ENCODE measurements around the gene SMCO4. TPM values are rescaled to one million over a fixed set of nuclear protein-coding genes. Genes with fewer than 3 reads are reported as not detected.

SMCO4 gene
- total RNA-seq, 4 donors from 2014 or later: 7.1 to 28.2 (median 13.0) TPM

- peaks cover 0 to 8% (median 0%) of the 10 kb centered on the region in 3 donors for H3K4me1 ChIP-seq
- 59 to 71% methylated on average over 5 of the region's 5 CpGs for WGBS, 2 donors
These were observed 27.7 kb downstream of the SMCO4 start for GRCh38 chr11:93515441-93516025.

GRCh38 chr11:93514712-93515111, 28.5 kb downstream of the SMCO4 start:
- DNase-seq: no peak
- intact Hi-C loops (cut with DNase I): no loop called here
- WGBS, 2 donors: 72 to 74% methylated on average over 4 of the region's 4 CpGs
- Histone ChIP-seq H3K27ac (no peak overlapping the region), H3K4me1 (peaks cover 0 to 8% (median 0%) of the 10 kb centered on the region in 3 donors), H3K36me3 (no peaks in the 10 kb centered on the region), H3K9me3 (no peaks in the 10 kb centered on the region), H3K27me3 (no peaks in the 10 kb centered on the region), H3K4me3 (no peak overlapping the region)
- TF ChIP-seq CTCF (IDR thresholded peaks at IDR 0.05): no peak
- TF ChIP-seq POLR2A (IDR thresholded peaks at IDR 0.05): no peak

More at GRCh38 chr11:93515441-93516025, 27.7 kb downstream of the SMCO4 start:
- intact Hi-C loops (cut with DNase I): no loop called here
- H3K4me3 ChIP-seq: no peak overlapping the region
- DNase-seq: no peak
- no peaks in the 10 kb centered on the region for H3K27me3 ChIP-seq
- no peaks in the 10 kb centered on the region for H3K36me3 ChIP-seq
- TF ChIP-seq POLR2A (IDR thresholded peaks at IDR 0.05): no peak
- no peak for TF ChIP-seq CTCF (IDR thresholded peaks at IDR 0.05)
- no peak overlapping the region for H3K27ac ChIP-seq
- H3K9me3 ChIP-seq: no peaks in the 10 kb centered on the region

GRCh38 chr11:93513772-93514171, 29.4 kb downstream of the SMCO4 start:
- Histone ChIP-seq H3K9me3 (no peaks in the 10 kb centered on the region), H3K4me1 (peaks cover 0 to under 1% (median 0%) of the 10 kb centered on the region in 3 donors), H3K27me3 (no peaks in the 10 kb centered on the region), H3K4me3 (no peak overlapping the region), H3K27ac (no peak overlapping the region), H3K36me3 (no peaks in the 10 kb centered on the region)
- DNase-seq: no peak
- intact Hi-C loops (cut with DNase I): no loop called here
- no peak for TF ChIP-seq CTCF (IDR thresholded peaks at IDR 0.05)
- no peak for TF ChIP-seq POLR2A (IDR thresholded peaks at IDR 0.05)
- 90% methylated on average over 4 of the region's 4 CpGs for WGBS, 2 donors

GRCh38 chr11:93512949-93513667, 30.1 kb downstream of the SMCO4 start:
- intact Hi-C loops (cut with DNase I): no loop called here
- Histone ChIP-seq H3K27ac (no peak overlapping the region), H3K36me3 (no peaks in the 10 kb centered on the region), H3K27me3 (no peaks in the 10 kb centered on the region), H3K9me3 (no peaks in the 10 kb centered on the region), H3K4me3 (no peak overlapping the region), H3K4me1 (no peaks in the 10 kb centered on the region)
- TF ChIP-seq CTCF (IDR thresholded peaks at IDR 0.05) (no peak), POLR2A (IDR thresholded peaks at IDR 0.05) (no peak)
- 87 to 95% methylated on average over 3 of the region's 3 CpGs for WGBS, 2 donors
- DNase-seq: no peak

- Histone ChIP-seq H3K27me3 (no peaks in the 10 kb centered on the region), H3K36me3 (no peaks in the 10 kb centered on the region), H3K4me1 (no peaks in the 10 kb centered on the region), H3K27ac (no peak overlapping the region), H3K9me3 (no peaks in the 10 kb centered on the region), H3K4me3 (no peak overlapping the region)
- 77 to 81% methylated on average over 4 of the region's 4 CpGs for WGBS, 2 donors
- intact Hi-C loops (cut with DNase I): no loop called here
- no peak for TF ChIP-seq POLR2A (IDR thresholded peaks at IDR 0.05)
- no peak for TF ChIP-seq CTCF (IDR thresholded peaks at IDR 0.05)
- DNase-seq: no peak
These were observed 31.1 kb downstream of the SMCO4 start for GRCh38 chr11:93512073-93512475.

All from esophagus squamous epithelium (tissue), 5 donors.